ENCODE measurements around the gene COX20.
"Not testable (repeated sequence)": the region's sequence is repeated elsewhere in the genome, so short reads cannot be mapped to it uniquely, and the experiment has no call there.

The COX20 gene

GRCh38 chr1:244826712-244827111, 8.7 kb upstream of the COX20 start:
- DNase-seq = no peak

- peak; percentile 67 for DNase-seq
Observed at GRCh38 chr1:244830639-244831038, 4.8 kb upstream of the COX20 start.

- DNase-seq = not testable (repeated sequence)
Observed at GRCh38 chr1:244833260-244833659, 2.2 kb upstream of the COX20 start.

GRCh38 chr1:244833734-244834542, 1.5 kb upstream of the COX20 start:
- peak; percentile 84 for DNase-seq

- DNase-seq = peak; percentile 94
Observed at GRCh38 chr1:244834543-244835275, 749 bp upstream of the COX20 start.

GRCh38 chr1:244836135-244836521, 670 bp downstream of the COX20 start:
- peak; percentile 20 for DNase-seq

GRCh38 chr1:244836584-244836983, 1.1 kb downstream of the COX20 start:
- no peak for DNase-seq

GRCh38 chr1:244837597-244838258, 2.3 kb downstream of the COX20 start:
- no peak for DNase-seq

GRCh38 chr1:244839656-244840055, 4.2 kb downstream of the COX20 start:
- DNase-seq = no peak

- no peak for DNase-seq
Observed at GRCh38 chr1:244840219-244840794, 4.8 kb downstream of the COX20 start.

GRCh38 chr1:244841273-244841927, 5.9 kb downstream of the COX20 start:
- DNase-seq = no peak

GRCh38 chr1:244843148-244843978, 7.9 kb downstream of the COX20 start:
- peak; percentile 54 for DNase-seq

GRCh38 chr1:244844155-244845121, 9.0 kb downstream of the COX20 start:
- no peak for DNase-seq

GRCh38 chr1:244846653-244847052, 11.2 kb downstream of the COX20 start:
- DNase-seq = no peak

GRCh38 chr1:244849189-244849866, 13.9 kb downstream of the COX20 start:
- DNase-seq = no peak

GRCh38 chr1:244850099-244850852, 14.8 kb downstream of the COX20 start:
- DNase-seq = no peak

- no peak for DNase-seq
Observed at GRCh38 chr1:244850896-244851295, 15.4 kb downstream of the COX20 start.

- no peak for DNase-seq
Observed at GRCh38 chr1:244851546-244852231, 16.2 kb downstream of the COX20 start.
